Activated naive CD4-positive, alpha-beta T cell (primary cell): Measurements from ENCODE around the gene NF2.

Experiments
- DNase-seq, 4 experiments: peaks; one replicate each; lab custom pipeline; 2025; lab: John Stamatoyannopoulos, UW

Gene NF2

GRCh38 chr22:29631725-29632124, 28.3 kb downstream of the NF2 start:
- no peak for DNase-seq

GRCh38 chr22:29632672-29633071, 29.2 kb downstream of the NF2 start:
- no peak for DNase-seq

- DNase-seq = no peak
These were observed 30.3 kb downstream of the NF2 start for GRCh38 chr22:29633514-29634312.

- no peak for DNase-seq
These were observed 31.4 kb downstream of the NF2 start for GRCh38 chr22:29634847-29635246.

- DNase-seq = no peak
These were observed 32.4 kb downstream of the NF2 start for GRCh38 chr22:29635734-29636357.

GRCh38 chr22:29636751-29637150, 33.3 kb downstream of the NF2 start:
- DNase-seq = no peak

- no peak for DNase-seq
These were observed 33.7 kb downstream of the NF2 start for GRCh38 chr22:29637181-29637580.

- DNase-seq = no peak
These were observed 35.2 kb downstream of the NF2 start for GRCh38 chr22:29638678-29639077.

GRCh38 chr22:29639096-29639495, 35.7 kb downstream of the NF2 start:
- no peak for DNase-seq

GRCh38 chr22:29641042-29641699, 37.7 kb downstream of the NF2 start:
- DNase-seq = no peak

- no peak for DNase-seq
These were observed 38.4 kb downstream of the NF2 start for GRCh38 chr22:29641700-29642330.

GRCh38 chr22:29642694-29643093, 39.3 kb downstream of the NF2 start:
- no peak for DNase-seq

GRCh38 chr22:29647954-29648737, 44.7 kb downstream of the NF2 start:
- no peak for DNase-seq

- no peak for DNase-seq
These were observed 46.9 kb downstream of the NF2 start for GRCh38 chr22:29650370-29650769.

GRCh38 chr22:29651652-29652051, 48.2 kb downstream of the NF2 start:
- no peak for DNase-seq

GRCh38 chr22:29654420-29654819, 51.0 kb downstream of the NF2 start:
- DNase-seq = no peak

GRCh38 chr22:29654882-29655281, 51.4 kb downstream of the NF2 start:
- no peak for DNase-seq

GRCh38 chr22:29658176-29658575, 54.7 kb downstream of the NF2 start:
- DNase-seq = no peak

GRCh38 chr22:29660021-29660420, 56.6 kb downstream of the NF2 start:
- no peak for DNase-seq

GRCh38 chr22:29661336-29661735, 57.9 kb downstream of the NF2 start:
- no peak for DNase-seq

GRCh38 chr22:29663180-29663821, 59.9 kb downstream of the NF2 start:
- no peak for DNase-seq
